OCI-LY7 (cell line): ENCODE results near the gene ZNF276. TPM values are rescaled to one million over a fixed set of nuclear protein-coding genes. Genes with fewer than 3 reads are reported as not detected.

Experiments
- BruUV-seq: library from RNA; stranded (reverse); fragments of 400-500 nt; replicated peaks from 2 replicates; lab custom pipeline; 2021; lab: Mats Ljungman, UMichigan
- CTCF ChIA-PET: fragments of 300-600 bp; sonication (Branson Sonifier 250); formaldehyde crosslinking; loops from one replicate; lab custom pipeline; 2022; ENCODE audit warnings: antibody characterized with exemption; ENCODE audit not compliant: unreplicated experiment; lab: Charles Lee
- POLR2A ChIA-PET: fragments of 300-600 bp; sonication (Branson Sonifier 250); formaldehyde crosslinking; loops from one replicate; lab custom pipeline; 2022; ENCODE audit warnings: antibody characterized with exemption; lab: Charles Lee
- DNase-seq: peaks from one replicate; pipeline ENCODE4 v3.0.0-alpha.2; 2015; ENCODE audit warnings: low spot score
- H2AFZ ChIP-seq: fragments of 200-600 bp; sonication (generic), shearing (Covaris generic); 2 replicates; pipeline ENCODE4 v1.6.1; 2014; ENCODE audit warnings: mild to moderate bottlenecking, antibody characterized with exemption, low read length, moderate library complexity
- H3K27ac ChIP-seq: fragments of 200-600 bp; sonication (generic); 2 replicates; pipeline ENCODE4 v1.5.1; 2014; ENCODE audit warnings: mixed run types, low read depth, mild to moderate bottlenecking, moderate library complexity, low read length, inconsistent platforms; ENCODE audit not compliant: poor library complexity, severe bottlenecking
- H3K36me3 ChIP-seq: fragments of 200-600 bp; sonication (generic); 2 replicates; pipeline ENCODE4 v1.6.1; 2014; ENCODE audit warnings: mild to moderate bottlenecking, antibody characterized with exemption, low read length, moderate library complexity, mixed read lengths; ENCODE audit not compliant: insufficient read depth
- H3K4me1 ChIP-seq: fragments of 200-600 bp; sonication (generic); 2 replicates; pipeline ENCODE4 v1.5.1; 2014; ENCODE audit warnings: mild to moderate bottlenecking, low read length; ENCODE audit not compliant: insufficient read depth, poor library complexity, severe bottlenecking
- H3K4me2 ChIP-seq: fragments of 200-600 bp; sonication (generic); 2 replicates; pipeline ENCODE4 v1.6.1; 2014; ENCODE audit warnings: mild to moderate bottlenecking, low read length
- H3K4me3 ChIP-seq: fragments of 200-600 bp; sonication (generic); 2 replicates; pipeline ENCODE4 v1.5.1; 2014; ENCODE audit warnings: mild to moderate bottlenecking, low read depth, low read length; ENCODE audit not compliant: poor library complexity, severe bottlenecking
- H3K79me2 ChIP-seq: fragments of 200-600 bp; sonication (generic); 2 replicates; pipeline ENCODE4 v1.6.1; 2016; ENCODE audit warnings: low read depth, mild to moderate bottlenecking, low read length, moderate library complexity, mixed read lengths; ENCODE audit not compliant: insufficient read depth
- H3K9me2 ChIP-seq: fragments of 200-600 bp; sonication (generic); 2 replicates; pipeline ENCODE4 v1.6.1; 2016; ENCODE audit warnings: mild to moderate bottlenecking, low read length, mixed read lengths; ENCODE audit not compliant: insufficient read depth
- H3K9me3 ChIP-seq: fragments of 200-600 bp; sonication (generic); 2 replicates; pipeline ENCODE4 v1.6.1; 2014; ENCODE audit warnings: mild to moderate bottlenecking, mixed run types, low read length, mixed read lengths
- H4K20me1 ChIP-seq: fragments of 200-600 bp; sonication (generic); 2 replicates; pipeline ENCODE4 v1.6.1; 2014; ENCODE audit warnings: mild to moderate bottlenecking, antibody characterized with exemption, low read length, moderate library complexity, mixed read lengths; ENCODE audit not compliant: insufficient read depth
- CTCF ChIP-seq: fragments of 200-600 bp; sonication (generic); conservative IDR thresholded peaks from 2 replicates; pipeline ENCODE4 v1.5.1; 2014; ENCODE audit warnings: mild to moderate bottlenecking, antibody characterized with exemption, low read length, moderate library complexity, mixed read lengths
- EZH2phosphoT487 ChIP-seq: fragments of 200-600 bp; sonication (generic); IDR thresholded peaks from 2 replicates; pipeline ENCODE4 v1.6.1; 2018; ENCODE audit warnings: low read depth, borderline replicate concordance, mild to moderate bottlenecking, mixed run types, antibody characterized with exemption, low read length, moderate library complexity, mixed read lengths
- intact Hi-C: fragments of 100-400 bp; cut with micrococcal nuclease; formaldehyde crosslinking; loops from one replicate; pipeline ENCODE4 v1.10.0; 2022; ENCODE audit not compliant: unreplicated experiment
- total RNA-seq, 2 experiments: library from RNA; depleted of rRNA in 1 of 2; stranded (reverse); fragments of >200 nt in 1 of 2; shearing (Covaris generic) in 1 of 2; gene quantifications; 2 replicates each; pipeline ENCODE4 v1.2.3, GENCODE V29; 2014 to 2022

ZNF276 gene
- total RNA-seq, 2 experiments from 2014 or later, result 27.4 to 30.8 TPM

GRCh38 chr16:89695875-89696669 is 25.3 kb upstream of the ZNF276 start:
- TF ChIP-seq EZH2phosphoT487 (no peak), CTCF (no peak)
- Histone ChIP-seq H3K27ac (no peak overlapping the region), H3K79me2 (no peaks in the 10 kb centered on the region), H3K9me2 (no peaks in the 10 kb centered on the region), H3K4me2 (peak overlapping the region; percentile 18; the same call in 1 of the 2 replicates), H4K20me1 (no peaks in the 10 kb centered on the region), H2AFZ (no peak overlapping the region), H3K4me3 (no peak overlapping the region), H3K4me1 (peaks cover 24% of the 10 kb centered on the region), H3K9me3 (no peaks in the 10 kb centered on the region), H3K36me3 (peaks cover 61% of the 10 kb centered on the region)
- TSS peak; percentile 75 for BruUV-seq
- intact Hi-C loops, result no loop called here
- ChIA-PET CTCF (no interaction called here), POLR2A (no interaction called here)
- DNase-seq, result no peak

GRCh38 chr16:89696670-89697128 is 24.6 kb upstream of the ZNF276 start:
- peak; percentile 50 for DNase-seq
- intact Hi-C loops, result no loop called here
- Histone ChIP-seq H3K4me1 (peaks cover 24% of the 10 kb centered on the region), H3K4me2 (peak overlapping the region; percentile 18; the same call in 1 of the 2 replicates), H3K4me3 (no peak overlapping the region), H3K27ac (no peak overlapping the region), H3K9me2 (no peaks in the 10 kb centered on the region), H4K20me1 (no peaks in the 10 kb centered on the region), H2AFZ (no peak overlapping the region), H3K36me3 (peaks cover 55% of the 10 kb centered on the region), H3K79me2 (no peaks in the 10 kb centered on the region), H3K9me3 (no peaks in the 10 kb centered on the region)
- no TSS peak for BruUV-seq
- TF ChIP-seq CTCF (no peak), EZH2phosphoT487 (no peak)
- POLR2A ChIA-PET, result no interaction called here
- CTCF ChIA-PET, result interaction anchor here (0.6 kb wide), 1 partner anchor 897 kb away, joined by 3 read pairs; no protein-coding TSS in a partner anchor

GRCh38 chr16:89697161-89697615 is 24.1 kb upstream of the ZNF276 start:
- intact Hi-C loops, result no loop called here

More at GRCh38 chr16:89697161-89697615, 24.1 kb upstream of the ZNF276 start:
- H4K20me1 ChIP-seq, result no peaks in the 10 kb centered on the region
- ChIA-PET POLR2A (no interaction called here), CTCF (interaction anchor here (0.6 kb wide), 1 partner anchor 898 kb away, joined by 3 read pairs; no protein-coding TSS in a partner anchor)
- TF ChIP-seq EZH2phosphoT487, result no peak
- no peak for TF ChIP-seq CTCF
- H2AFZ ChIP-seq, result no peak overlapping the region
- no peaks in the 10 kb centered on the region for H3K9me3 ChIP-seq
- H3K4me2 ChIP-seq, result no peak overlapping the region
- no peak overlapping the region for H3K4me3 ChIP-seq
- H3K4me1 ChIP-seq, result peaks cover 26% of the 10 kb centered on the region
- no peaks in the 10 kb centered on the region for H3K9me2 ChIP-seq
- H3K36me3 ChIP-seq, result peaks cover 50% of the 10 kb centered on the region
- no TSS peak for BruUV-seq
- no peaks in the 10 kb centered on the region for H3K79me2 ChIP-seq
- no peak for DNase-seq
- no peak overlapping the region for H3K27ac ChIP-seq
